Neutrophil (primary cell): ENCODE results near the gene ATP6V1G2.

Experiments
- H3K27ac ChIP-seq: fragments of 200-600 bp; sonication (generic); 2 replicates; pipeline ENCODE4 v1.5.1; 2016; ENCODE audit warnings: mild to moderate bottlenecking, moderate library complexity
- H3K27me3 ChIP-seq: fragments of 200-600 bp; sonication (generic); 2 replicates; pipeline ENCODE4 v1.6.0; 2016; ENCODE audit warnings: mild to moderate bottlenecking
- H3K36me3 ChIP-seq: fragments of 200-600 bp; sonication (generic); 2 replicates; pipeline ENCODE4 v1.5.1; 2017
- H3K4me1 ChIP-seq, 2 experiments: fragments of 200-600 bp in 1 of 2; sonication (generic) in 1 of 2; 1 replicate in 1 of 2; 2 replicates in 1 of 2; pipeline versions ENCODE4 v1.5.1 to v1.6.1; 2013 to 2016; ENCODE audit warnings: low read depth in 1 of 2, low read length in 1 of 2, mild to moderate bottlenecking in 1 of 2, moderate library complexity in 1 of 2; ENCODE audit not compliant: control insufficient read depth in 1 of 2, insufficient read depth in 1 of 2
- H3K4me3 ChIP-seq, 2 experiments: fragments of 200-600 bp in 1 of 2; sonication (generic) in 1 of 2; 1 replicate in 1 of 2; 2 replicates in 1 of 2; pipeline ENCODE4 v1.5.1; 2013 to 2016; ENCODE audit warnings: low read depth in 1 of 2, low read length in 1 of 2, mild to moderate bottlenecking in 1 of 2, moderate library complexity in 1 of 2
- H3K9me3 ChIP-seq: fragments of 200-600 bp; sonication (generic); 2 replicates; pipeline ENCODE4 v1.5.1; 2016
- TF ChIP-seq, protein P1 (sequence below): fragments of 200-600 bp; sonication (generic); IDR thresholded peaks from 2 replicates; pipeline ENCODE4 v1.5.1; 2016; ENCODE audit warnings: antibody characterized with exemption

ATP6V1G2 gene

DNA sequence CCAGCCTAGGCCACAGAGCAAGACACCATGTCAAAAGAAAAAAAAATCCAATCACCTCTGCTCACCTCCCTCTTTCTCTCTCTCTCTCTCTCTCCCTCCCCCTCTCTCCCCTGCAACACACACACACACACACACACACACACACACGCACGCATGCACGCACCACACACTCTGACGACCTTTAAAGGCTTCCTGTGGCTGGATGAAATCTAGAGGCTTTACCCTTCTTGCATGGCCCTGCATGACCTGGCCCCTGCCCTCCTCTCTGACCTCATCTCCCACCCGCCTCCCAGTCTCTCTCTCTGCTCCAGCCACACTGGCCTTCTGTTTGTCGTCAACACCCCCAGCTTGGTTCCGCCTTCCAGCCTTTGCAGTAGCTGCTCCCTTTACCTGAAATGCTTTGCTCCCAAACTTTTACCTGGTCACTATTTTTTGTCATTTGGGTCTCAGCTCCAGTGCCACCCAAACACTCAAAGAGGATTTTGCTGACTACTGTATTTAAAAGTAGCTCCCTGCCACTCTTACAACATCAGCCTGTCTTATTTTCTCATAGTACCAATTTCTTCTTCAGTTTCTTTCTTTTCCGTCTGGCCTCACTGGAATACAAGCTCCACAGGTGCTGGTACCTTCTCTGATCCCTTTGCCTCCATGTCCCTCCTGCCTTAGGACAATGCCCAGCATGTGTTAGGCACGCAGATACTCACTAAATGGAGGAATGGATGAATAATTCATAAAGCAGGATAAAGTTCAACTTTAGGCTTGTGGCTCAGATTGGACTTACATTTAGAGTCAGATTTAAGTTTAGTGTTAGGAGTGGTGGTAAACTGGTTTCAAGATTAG is 21.3 kb upstream of the ATP6V1G2 start:
- Histone ChIP-seq H3K36me3 (no peaks in the 10 kb centered on the region), H3K9me3 (no peaks in the 10 kb centered on the region), H3K27me3 (no peaks in the 10 kb centered on the region), H3K4me1 (peaks cover 15 to 17% of the 10 kb centered on the region in 2 experiments), H3K27ac (peak overlapping the region; percentile 82), H3K4me3 (no peak overlapping the region)
- TF ChIP-seq, protein P1, sequence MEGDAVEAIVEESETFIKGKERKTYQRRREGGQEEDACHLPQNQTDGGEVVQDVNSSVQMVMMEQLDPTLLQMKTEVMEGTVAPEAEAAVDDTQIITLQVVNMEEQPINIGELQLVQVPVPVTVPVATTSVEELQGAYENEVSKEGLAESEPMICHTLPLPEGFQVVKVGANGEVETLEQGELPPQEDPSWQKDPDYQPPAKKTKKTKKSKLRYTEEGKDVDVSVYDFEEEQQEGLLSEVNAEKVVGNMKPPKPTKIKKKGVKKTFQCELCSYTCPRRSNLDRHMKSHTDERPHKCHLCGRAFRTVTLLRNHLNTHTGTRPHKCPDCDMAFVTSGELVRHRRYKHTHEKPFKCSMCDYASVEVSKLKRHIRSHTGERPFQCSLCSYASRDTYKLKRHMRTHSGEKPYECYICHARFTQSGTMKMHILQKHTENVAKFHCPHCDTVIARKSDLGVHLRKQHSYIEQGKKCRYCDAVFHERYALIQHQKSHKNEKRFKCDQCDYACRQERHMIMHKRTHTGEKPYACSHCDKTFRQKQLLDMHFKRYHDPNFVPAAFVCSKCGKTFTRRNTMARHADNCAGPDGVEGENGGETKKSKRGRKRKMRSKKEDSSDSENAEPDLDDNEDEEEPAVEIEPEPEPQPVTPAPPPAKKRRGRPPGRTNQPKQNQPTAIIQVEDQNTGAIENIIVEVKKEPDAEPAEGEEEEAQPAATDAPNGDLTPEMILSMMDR = no peak

DNA sequence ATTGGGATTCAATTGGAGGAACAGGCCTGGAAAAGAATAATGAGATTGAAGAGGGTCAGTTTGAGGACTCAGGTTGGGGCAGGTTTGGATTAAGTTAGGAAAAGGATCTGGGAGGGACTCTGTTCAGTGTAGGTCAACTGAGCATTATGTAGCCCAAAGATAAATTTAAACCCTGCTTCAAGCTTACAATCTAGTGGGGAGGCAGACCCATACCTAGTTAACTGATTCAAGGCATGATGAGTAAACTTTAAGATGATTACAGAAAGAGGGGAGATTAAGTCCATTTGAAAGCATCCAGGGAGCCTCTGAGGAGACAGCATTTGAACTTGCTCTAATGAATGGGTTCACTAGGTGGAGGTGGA is 14.3 kb upstream of the ATP6V1G2 start:
- H3K4me1 ChIP-seq = peaks cover 67 to 68% of the 10 kb centered on the region in 2 experiments
- H3K27ac ChIP-seq = peak overlapping the region; percentile 98
- no peaks in the 10 kb centered on the region for H3K36me3 ChIP-seq
- H3K4me3 ChIP-seq = peak overlapping the region; percentile 62 to 68
- no peaks in the 10 kb centered on the region for H3K27me3 ChIP-seq
- no peaks in the 10 kb centered on the region for H3K9me3 ChIP-seq
- TF ChIP-seq, protein P1 = no peak

DNA sequence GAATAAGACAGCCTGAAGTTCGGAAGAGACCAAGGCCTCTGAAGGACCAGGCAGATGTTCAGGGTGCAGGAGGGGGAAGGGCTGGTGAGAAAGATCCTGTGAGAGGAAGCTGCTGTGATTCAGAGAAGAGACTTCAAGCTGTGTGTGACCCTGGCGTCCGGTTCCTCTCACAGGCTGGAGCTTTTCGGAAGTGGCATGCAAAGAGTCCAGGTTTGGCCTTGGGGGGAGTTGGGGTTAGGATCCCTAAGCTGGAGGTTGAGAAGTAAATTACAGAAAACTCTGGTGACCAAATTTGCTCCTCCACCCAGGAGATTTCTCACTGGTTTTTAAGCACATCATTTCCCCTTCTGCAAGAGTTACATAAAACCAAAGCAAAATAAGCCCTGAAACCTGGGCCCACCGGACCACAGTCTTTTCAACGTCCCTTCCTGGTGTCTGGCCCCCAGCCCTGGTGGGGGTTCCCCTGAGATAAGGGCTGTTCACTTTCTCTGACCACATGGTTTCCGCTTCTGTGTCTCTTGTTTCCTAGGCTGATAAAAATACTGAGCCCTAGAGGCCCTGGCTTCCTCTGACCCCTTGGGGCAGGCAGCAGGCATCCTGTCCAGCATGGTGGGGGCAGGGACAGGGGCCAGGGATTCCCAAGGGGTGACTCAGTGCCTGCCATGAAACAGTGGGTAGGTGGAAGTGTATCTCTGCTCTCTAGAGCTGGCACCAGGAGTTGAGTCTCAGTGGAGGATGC is 13.7 kb upstream of the ATP6V1G2 start:
- TF ChIP-seq, protein P1 = peak; percentile 46
- Histone ChIP-seq H3K27ac (peak overlapping the region; percentile 98), H3K9me3 (no peaks in the 10 kb centered on the region), H3K4me1 (peaks cover 67 to 68% of the 10 kb centered on the region in 2 experiments), H3K36me3 (no peaks in the 10 kb centered on the region), H3K4me3 (peak overlapping the region; percentile 62 to 68), H3K27me3 (no peaks in the 10 kb centered on the region)

DNA sequence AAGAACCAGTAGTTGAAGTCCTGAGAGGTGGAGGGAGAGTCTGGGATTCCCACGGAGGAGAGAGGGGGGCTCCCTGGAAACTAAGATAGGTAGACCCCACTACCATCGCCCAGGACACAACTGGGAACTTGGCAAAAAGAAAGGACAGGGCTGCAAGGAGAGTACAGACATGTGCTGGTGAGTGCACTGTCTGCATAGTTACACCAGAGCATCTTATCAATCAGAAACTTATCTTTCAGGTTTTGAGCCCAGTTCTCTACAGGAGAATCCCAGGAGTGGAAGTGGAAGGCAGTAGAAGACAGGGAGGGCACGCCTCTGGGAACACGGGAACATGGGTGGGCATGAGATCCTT is 13.2 kb upstream of the ATP6V1G2 start:
- Histone ChIP-seq H3K27ac (peak overlapping the region; percentile 98), H3K36me3 (no peaks in the 10 kb centered on the region), H3K9me3 (no peaks in the 10 kb centered on the region), H3K4me3 (peak overlapping the region; percentile 62 to 68), H3K27me3 (no peaks in the 10 kb centered on the region), H3K4me1 (peaks cover 67 to 68% of the 10 kb centered on the region in 2 experiments)
- TF ChIP-seq, protein P1 = no peak

DNA sequence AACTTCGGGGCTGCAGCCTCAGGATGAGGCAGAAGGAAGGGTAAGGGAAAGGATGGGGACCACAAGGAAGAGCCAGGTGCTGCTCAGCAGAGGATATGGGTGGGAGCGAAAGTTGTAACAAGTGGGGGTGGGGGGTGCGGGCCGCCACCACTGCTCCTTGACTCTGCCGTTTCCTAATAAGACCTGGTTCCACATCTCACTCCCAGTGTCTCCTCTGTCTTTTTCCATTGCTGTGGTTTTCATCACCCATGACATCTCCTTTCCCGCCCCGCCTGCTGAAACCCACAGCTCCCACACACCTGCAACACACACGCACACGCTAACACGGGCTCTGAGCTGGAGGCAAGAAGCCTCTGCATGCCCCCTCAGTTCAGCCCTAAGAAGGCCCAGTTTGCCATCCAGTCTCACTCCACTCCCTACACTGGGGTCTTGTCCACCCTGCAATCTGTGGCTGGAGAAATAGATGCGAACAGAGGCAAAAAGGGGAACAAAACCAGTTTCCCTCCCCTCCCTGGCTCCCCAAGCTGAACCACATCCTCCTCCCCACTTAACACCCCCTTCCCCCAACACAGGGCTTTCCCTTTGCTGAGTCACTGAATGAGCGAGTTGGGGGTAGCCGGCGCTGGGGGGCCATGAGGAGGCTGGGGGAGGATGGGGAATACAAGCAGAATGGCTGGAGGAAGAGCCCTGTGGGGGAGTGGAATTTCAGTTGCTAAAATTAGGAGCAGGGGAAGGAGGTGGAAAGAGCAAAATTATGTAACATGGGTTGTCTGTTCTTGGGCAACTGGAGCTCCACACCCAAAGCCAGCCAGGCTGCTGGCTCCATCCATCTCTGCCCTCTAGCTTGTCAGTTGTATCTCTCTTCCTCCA is 12.5 kb upstream of the ATP6V1G2 start:
- H3K4me1 ChIP-seq = peaks cover 67 to 68% of the 10 kb centered on the region in 2 experiments
- peak overlapping the region; percentile 62 to 68 for H3K4me3 ChIP-seq
- no peaks in the 10 kb centered on the region for H3K36me3 ChIP-seq
- no peaks in the 10 kb centered on the region for H3K9me3 ChIP-seq
- peak overlapping the region; percentile 98 for H3K27ac ChIP-seq
- no peaks in the 10 kb centered on the region for H3K27me3 ChIP-seq
- TF ChIP-seq, protein P1 = peak; percentile 16
